Measurements from ENCODE around the gene ODC1.

ODC1 gene

DNA sequence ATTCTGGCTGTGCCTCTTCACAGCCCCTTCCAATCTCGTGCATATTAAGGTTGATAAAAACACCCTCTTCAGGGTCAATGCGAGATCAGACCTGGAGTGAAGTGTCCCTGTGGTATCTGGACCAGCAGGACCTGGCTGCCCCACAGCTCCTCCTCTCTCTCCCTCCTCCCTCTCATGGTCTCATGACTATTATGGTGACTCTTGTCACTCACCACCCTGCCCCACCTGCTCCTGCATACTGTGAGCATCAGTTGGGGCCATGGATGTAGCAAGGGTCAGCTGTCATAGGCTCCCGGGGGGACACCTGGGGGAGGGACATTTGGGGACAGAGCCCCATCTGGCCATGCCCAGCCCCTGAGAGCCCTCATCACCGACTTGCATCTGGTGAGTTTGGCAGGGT, 50.2 kb downstream of the ODC1 start:
- Histone ChIP-seq H3K36me3 (ENCODE audit: control insufficient read depth, insufficient read depth, low read length) (no peaks in the 10 kb centered on the region), H3K4me3 (replicated peaks; ENCODE audit: low read depth, low read length) (no peak overlapping the region)
- no peak for DNase-seq (ENCODE audit: extremely low read depth, insufficient read length)

DNA sequence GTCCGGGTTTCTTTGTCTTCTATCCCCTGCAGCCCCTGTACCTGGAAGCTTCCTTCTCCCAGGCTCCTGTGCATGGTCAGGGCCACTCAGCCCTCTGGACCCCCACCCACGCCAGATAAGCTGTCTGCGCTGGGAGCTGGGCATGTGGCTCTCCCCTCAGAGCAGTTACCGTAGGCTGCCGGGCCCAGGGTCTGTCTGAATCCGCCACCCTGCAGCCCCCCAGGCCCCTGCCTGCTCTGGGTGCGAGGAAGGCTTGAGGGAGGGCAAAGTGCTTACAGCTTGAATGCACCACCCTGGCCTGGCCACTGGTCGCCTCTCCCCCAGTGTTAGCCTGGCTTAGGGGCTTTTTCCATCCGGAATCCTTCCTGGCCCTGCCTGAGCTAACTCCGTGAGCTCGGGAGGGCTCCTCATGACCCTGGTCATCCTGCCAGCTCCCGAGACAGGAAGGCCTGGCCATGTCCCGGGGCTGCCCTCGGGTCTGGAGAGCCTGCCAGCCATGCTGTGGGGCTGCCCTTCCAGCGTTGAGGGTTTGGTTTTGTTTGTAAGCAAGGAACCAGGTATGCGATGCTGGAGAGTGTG, 50.7 kb downstream of the ODC1 start:
- Histone ChIP-seq H3K4me3 (replicated peaks; ENCODE audit: low read depth, low read length) (no peak overlapping the region), H3K27me3 (replicated peaks; ENCODE audit: control insufficient read depth, insufficient read depth, low read length) (no peaks in the 10 kb centered on the region), H3K36me3 (ENCODE audit: control insufficient read depth, insufficient read depth, low read length) (no peaks in the 10 kb centered on the region)
- no peak for DNase-seq (ENCODE audit: extremely low read depth, insufficient read length)
- TF ChIP-seq, protein P1, sequence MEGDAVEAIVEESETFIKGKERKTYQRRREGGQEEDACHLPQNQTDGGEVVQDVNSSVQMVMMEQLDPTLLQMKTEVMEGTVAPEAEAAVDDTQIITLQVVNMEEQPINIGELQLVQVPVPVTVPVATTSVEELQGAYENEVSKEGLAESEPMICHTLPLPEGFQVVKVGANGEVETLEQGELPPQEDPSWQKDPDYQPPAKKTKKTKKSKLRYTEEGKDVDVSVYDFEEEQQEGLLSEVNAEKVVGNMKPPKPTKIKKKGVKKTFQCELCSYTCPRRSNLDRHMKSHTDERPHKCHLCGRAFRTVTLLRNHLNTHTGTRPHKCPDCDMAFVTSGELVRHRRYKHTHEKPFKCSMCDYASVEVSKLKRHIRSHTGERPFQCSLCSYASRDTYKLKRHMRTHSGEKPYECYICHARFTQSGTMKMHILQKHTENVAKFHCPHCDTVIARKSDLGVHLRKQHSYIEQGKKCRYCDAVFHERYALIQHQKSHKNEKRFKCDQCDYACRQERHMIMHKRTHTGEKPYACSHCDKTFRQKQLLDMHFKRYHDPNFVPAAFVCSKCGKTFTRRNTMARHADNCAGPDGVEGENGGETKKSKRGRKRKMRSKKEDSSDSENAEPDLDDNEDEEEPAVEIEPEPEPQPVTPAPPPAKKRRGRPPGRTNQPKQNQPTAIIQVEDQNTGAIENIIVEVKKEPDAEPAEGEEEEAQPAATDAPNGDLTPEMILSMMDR (IDR thresholded peaks at IDR 0.05; ENCODE audit: insufficient read depth, low read length, poor library complexity, severe bottlenecking), result no peak

More for the DNA sequence above, 50.2 kb downstream of the ODC1 start:
- TF ChIP-seq, protein P1 (IDR thresholded peaks at IDR 0.05; ENCODE audit: insufficient read depth, low read length, poor library complexity, severe bottlenecking), result no peak
- H3K27me3 ChIP-seq (replicated peaks; ENCODE audit: control insufficient read depth, insufficient read depth, low read length), result no peaks in the 10 kb centered on the region

DNA sequence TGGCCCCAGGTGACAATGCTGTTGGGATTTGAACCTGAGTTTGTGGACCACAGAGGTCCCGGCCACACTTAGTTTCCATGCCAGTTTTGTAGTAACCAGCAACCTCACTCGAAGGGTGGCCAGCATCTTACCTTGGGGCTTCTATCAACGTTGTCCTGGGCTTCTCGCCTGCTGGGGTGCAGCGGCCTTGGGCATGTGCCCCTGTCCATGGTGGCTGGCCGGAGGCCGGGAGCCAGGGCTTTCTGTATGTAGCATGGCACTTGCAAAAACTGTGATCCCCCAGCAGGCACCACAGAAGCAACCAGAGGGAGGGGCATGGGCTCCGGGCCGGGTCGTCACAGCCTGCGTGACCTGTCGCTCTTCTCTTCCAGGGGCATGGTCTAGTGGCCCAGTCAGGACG, 51.7 kb downstream of the ODC1 start:
- Histone ChIP-seq H3K27me3 (replicated peaks; ENCODE audit: control insufficient read depth, insufficient read depth, low read length) (no peaks in the 10 kb centered on the region), H3K36me3 (ENCODE audit: control insufficient read depth, insufficient read depth, low read length) (no peaks in the 10 kb centered on the region), H3K4me3 (replicated peaks; ENCODE audit: low read depth, low read length) (no peak overlapping the region)
- no peak for DNase-seq (ENCODE audit: extremely low read depth, insufficient read length)
- TF ChIP-seq, protein P1 (IDR thresholded peaks at IDR 0.05; ENCODE audit: insufficient read depth, low read length, poor library complexity, severe bottlenecking), result no peak

DNA sequence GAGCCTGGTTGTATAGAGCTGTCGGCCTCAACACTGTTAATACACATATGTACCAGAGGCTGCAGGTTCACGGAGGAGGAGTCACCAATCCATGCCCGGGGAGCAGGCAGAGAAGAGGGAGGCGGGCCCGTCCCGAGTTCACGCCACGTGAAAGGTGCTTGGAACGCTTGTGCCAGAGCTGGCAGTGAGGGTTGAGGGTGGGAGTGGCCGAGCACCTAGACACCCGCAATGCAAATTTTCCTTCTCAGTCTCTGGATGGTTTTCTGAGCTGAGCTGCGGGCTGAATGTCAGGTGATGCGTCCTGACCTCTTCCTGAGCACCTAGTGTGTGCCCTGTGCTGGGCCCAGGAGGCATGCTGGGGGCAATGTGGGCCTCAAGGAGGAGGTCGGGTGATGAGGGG, 52.2 kb downstream of the ODC1 start:
- TF ChIP-seq, protein P1 (IDR thresholded peaks at IDR 0.05; ENCODE audit: insufficient read depth, low read length, poor library complexity, severe bottlenecking), result no peak
- Histone ChIP-seq H3K27me3 (replicated peaks; ENCODE audit: control insufficient read depth, insufficient read depth, low read length) (no peaks in the 10 kb centered on the region), H3K4me3 (replicated peaks; ENCODE audit: low read depth, low read length) (no peak overlapping the region), H3K36me3 (ENCODE audit: control insufficient read depth, insufficient read depth, low read length) (no peaks in the 10 kb centered on the region)
- DNase-seq (ENCODE audit: extremely low read depth, insufficient read length), result no peak

DNA sequence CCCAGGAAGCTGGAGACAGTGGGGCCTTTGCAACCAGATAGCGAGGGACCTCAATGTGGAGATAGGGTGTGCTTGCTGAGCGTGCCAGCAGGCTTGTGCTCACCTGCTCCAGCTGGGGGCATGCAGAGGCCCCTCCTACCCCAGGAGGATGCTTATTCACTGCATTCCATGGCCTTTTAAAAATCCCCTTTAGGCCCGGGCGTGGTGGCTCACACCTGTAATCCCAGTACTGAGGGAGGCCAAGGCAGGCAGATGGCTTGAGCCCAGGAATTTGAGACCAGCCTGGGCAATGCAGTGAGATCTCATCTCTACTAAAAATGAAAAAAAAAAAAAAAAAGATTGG, 54.5 kb downstream of the ODC1 start:
- Histone ChIP-seq H3K27me3 (replicated peaks; ENCODE audit: control insufficient read depth, insufficient read depth, low read length) (no peaks in the 10 kb centered on the region), H3K4me3 (replicated peaks; ENCODE audit: low read depth, low read length) (no peak overlapping the region), H3K36me3 (ENCODE audit: control insufficient read depth, insufficient read depth, low read length) (no peaks in the 10 kb centered on the region)
- DNase-seq (ENCODE audit: extremely low read depth, insufficient read length), result no peak
- TF ChIP-seq, protein P1 (IDR thresholded peaks at IDR 0.05; ENCODE audit: insufficient read depth, low read length, poor library complexity, severe bottlenecking), result no peak

Measured in GM06990 (cell line).